HUES48 (cell line): Measurements from ENCODE around the gene EMP1.
A peak's percentile ranks its signal among the peaks of the same experiment; 100 is the strongest.
"Not testable (repeated sequence)": the region's sequence is repeated elsewhere in the genome, so short reads cannot be mapped to it uniquely, and the experiment has no call there.

Experiments used
- H3K27ac ChIP-seq: one replicate; pipeline ENCODE4 v1.7.0; 2013; ENCODE audit warnings: low read depth, low read length, inconsistent platforms
- H3K27me3 ChIP-seq: 2 replicates; pipeline ENCODE4 v1.6.1; 2013; ENCODE audit warnings: mild to moderate bottlenecking, low read length; ENCODE audit not compliant: control insufficient read depth, insufficient read depth
- H3K36me3 ChIP-seq: 2 replicates; pipeline ENCODE4 v1.6.1; 2013; ENCODE audit warnings: low read length; ENCODE audit not compliant: control insufficient read depth, insufficient read depth
- H3K4me1 ChIP-seq: 2 replicates; pipeline ENCODE4 v1.6.1; 2013; ENCODE audit warnings: mild to moderate bottlenecking, low read length; ENCODE audit not compliant: control insufficient read depth, insufficient read depth
- H3K4me3 ChIP-seq: 2 replicates; pipeline ENCODE4 v1.5.1; 2013; ENCODE audit warnings: mild to moderate bottlenecking, low read depth, low read length
- H3K9ac ChIP-seq: 2 replicates; pipeline ENCODE4 v1.6.1; 2013; ENCODE audit warnings: mild to moderate bottlenecking, low read depth, low read length, moderate library complexity
- H3K9me3 ChIP-seq: 2 replicates; pipeline ENCODE4 v1.6.1; 2013; ENCODE audit warnings: low read length; ENCODE audit not compliant: control insufficient read depth, insufficient read depth

EMP1 gene

GRCh38 chr12:13252024-13252423 is 55.5 kb downstream of the EMP1 start:
- no peak overlapping the region for H3K27ac ChIP-seq
- H3K27me3 ChIP-seq, result no peaks in the 10 kb centered on the region
- no peaks in the 10 kb centered on the region for H3K36me3 ChIP-seq
- H3K9ac ChIP-seq, result no peak overlapping the region
- H3K4me3 ChIP-seq, result no peak overlapping the region
- no peaks in the 10 kb centered on the region for H3K9me3 ChIP-seq
- H3K4me1 ChIP-seq, result peaks cover 27% of the 10 kb centered on the region

- H3K27ac ChIP-seq, result no peak overlapping the region
- no peaks in the 10 kb centered on the region for H3K36me3 ChIP-seq
- H3K9me3 ChIP-seq, result no peaks in the 10 kb centered on the region
- peaks cover 27% of the 10 kb centered on the region for H3K4me1 ChIP-seq
- H3K4me3 ChIP-seq, result no peak overlapping the region
- no peaks in the 10 kb centered on the region for H3K27me3 ChIP-seq
- no peak overlapping the region for H3K9ac ChIP-seq
Measured at GRCh38 chr12:13252616-13253015, 56.1 kb downstream of the EMP1 start.

- H3K9ac ChIP-seq, result no peak overlapping the region
- peaks cover 27% of the 10 kb centered on the region for H3K4me1 ChIP-seq
- H3K27me3 ChIP-seq, result no peaks in the 10 kb centered on the region
- H3K27ac ChIP-seq, result no peak overlapping the region
- H3K4me3 ChIP-seq, result no peak overlapping the region
- no peaks in the 10 kb centered on the region for H3K36me3 ChIP-seq
- no peaks in the 10 kb centered on the region for H3K9me3 ChIP-seq
Measured at GRCh38 chr12:13253966-13254760, 57.6 kb downstream of the EMP1 start.

GRCh38 chr12:13255792-13256691 is 59.5 kb downstream of the EMP1 start:
- Histone ChIP-seq H3K9ac (peak overlapping the region; percentile 46), H3K4me1 (peaks cover 27% of the 10 kb centered on the region), H3K9me3 (no peaks in the 10 kb centered on the region), H3K4me3 (peak overlapping the region; percentile 50), H3K36me3 (no peaks in the 10 kb centered on the region), H3K27ac (peak overlapping the region; percentile 84), H3K27me3 (no peaks in the 10 kb centered on the region)

GRCh38 chr12:13256692-13257045 is 60.1 kb downstream of the EMP1 start:
- Histone ChIP-seq H3K4me1 (peaks cover 27% of the 10 kb centered on the region), H3K9ac (no peak overlapping the region), H3K9me3 (no peaks in the 10 kb centered on the region), H3K4me3 (no peak overlapping the region), H3K36me3 (no peaks in the 10 kb centered on the region), H3K27me3 (no peaks in the 10 kb centered on the region), H3K27ac (peak overlapping the region; percentile 84)

- Histone ChIP-seq H3K9me3 (no peaks in the 10 kb centered on the region), H3K4me1 (peaks cover 27% of the 10 kb centered on the region), H3K36me3 (no peaks in the 10 kb centered on the region), H3K9ac (no peak overlapping the region), H3K27me3 (no peaks in the 10 kb centered on the region), H3K27ac (no peak overlapping the region), H3K4me3 (no peak overlapping the region)
Measured at GRCh38 chr12:13257356-13257875, 60.9 kb downstream of the EMP1 start.

- no peak overlapping the region for H3K9ac ChIP-seq
- no peaks in the 10 kb centered on the region for H3K9me3 ChIP-seq
- H3K27me3 ChIP-seq, result no peaks in the 10 kb centered on the region
- H3K4me1 ChIP-seq, result peaks cover 27% of the 10 kb centered on the region
- H3K36me3 ChIP-seq, result no peaks in the 10 kb centered on the region
- no peak overlapping the region for H3K4me3 ChIP-seq
- peak overlapping the region; percentile 11 for H3K27ac ChIP-seq
Measured at GRCh38 chr12:13258197-13258596, 61.7 kb downstream of the EMP1 start.

- Histone ChIP-seq H3K27ac (peak overlapping the region; percentile 11), H3K36me3 (no peaks in the 10 kb centered on the region), H3K9me3 (no peaks in the 10 kb centered on the region), H3K4me1 (peaks cover 27% of the 10 kb centered on the region), H3K9ac (no peak overlapping the region), H3K4me3 (no peak overlapping the region), H3K27me3 (no peaks in the 10 kb centered on the region)
Measured at GRCh38 chr12:13258717-13259119, 62.2 kb downstream of the EMP1 start.

- H3K27me3 ChIP-seq, H3K36me3 ChIP-seq, H3K27ac ChIP-seq, H3K9me3 ChIP-seq, H3K9ac ChIP-seq, H3K4me3 ChIP-seq: not testable (repeated sequence)
- peaks cover 18% of the 10 kb centered on the region for H3K4me1 ChIP-seq
Measured at GRCh38 chr12:13259625-13260024, 63.1 kb downstream of the EMP1 start.

GRCh38 chr12:13267826-13268225 is 71.3 kb downstream of the EMP1 start:
- H3K4me1 ChIP-seq, H3K9me3 ChIP-seq, H3K9ac ChIP-seq: not testable (repeated sequence)

GRCh38 chr12:13268581-13268980 is 72.1 kb downstream of the EMP1 start:
- no peak overlapping the region for H3K9ac ChIP-seq
- no peaks in the 10 kb centered on the region for H3K9me3 ChIP-seq
- H3K4me3 ChIP-seq, result no peak overlapping the region
- H3K27me3 ChIP-seq, result no peaks in the 10 kb centered on the region
- no peaks in the 10 kb centered on the region for H3K36me3 ChIP-seq
- H3K27ac ChIP-seq, result no peak overlapping the region
- no peaks in the 10 kb centered on the region for H3K4me1 ChIP-seq

More at GRCh38 chr12:13267826-13268225, 71.3 kb downstream of the EMP1 start:
- H3K36me3 ChIP-seq, H3K27ac ChIP-seq, H3K27me3 ChIP-seq, H3K4me3 ChIP-seq: not testable (repeated sequence)
